Osteoblast (primary cell): ENCODE results near the gene SMARCD2. TPM values are rescaled to one million over a fixed set of nuclear protein-coding genes. Genes with fewer than 3 reads are reported as not detected.

Source experiments
- DNase-seq: peaks from one replicate; pipeline ENCODE4 v3.0.0; 2011; ENCODE audit warnings: low spot score, mixed read lengths; ENCODE audit not compliant: insufficient read length; ENCODE audit errors: missing footprints
- H2AFZ ChIP-seq: 2 replicates; pipeline ENCODE4 v1.6.0; 2011; ENCODE audit warnings: mild to moderate bottlenecking, low read length
- H3K27ac ChIP-seq: 2 replicates; pipeline ENCODE4 v1.5.1; 2011; ENCODE audit warnings: mild to moderate bottlenecking, low read depth, low read length, moderate library complexity
- H3K27me3 ChIP-seq: 2 replicates; pipeline ENCODE4 v1.6.0; 2012; ENCODE audit warnings: mild to moderate bottlenecking, control low read depth, inconsistent platforms, low read length, moderate library complexity; ENCODE audit not compliant: insufficient read depth
- H3K36me3 ChIP-seq: 2 replicates; pipeline ENCODE4 v1.5.1; 2011; ENCODE audit warnings: mild to moderate bottlenecking, low read length, control low read depth, moderate library complexity; ENCODE audit not compliant: insufficient read depth
- H3K4me1 ChIP-seq: 2 replicates; pipeline ENCODE4 v1.5.1; 2011; ENCODE audit warnings: mild to moderate bottlenecking, low read length, control low read depth, moderate library complexity; ENCODE audit not compliant: insufficient read depth
- H3K4me2 ChIP-seq: 2 replicates; pipeline ENCODE4 v1.6.0; 2011; ENCODE audit warnings: mild to moderate bottlenecking, low read length; ENCODE audit not compliant: insufficient read depth
- H3K4me3 ChIP-seq: fragments of 200-600 bp; sonication (generic); 3 replicates; pipeline ENCODE4 v1.5.1; 2012; ENCODE audit warnings: mild to moderate bottlenecking, low read length, inconsistent platforms; ENCODE audit not compliant: insufficient read depth
- H3K79me2 ChIP-seq: 2 replicates; pipeline ENCODE4 v1.6.0; 2012; ENCODE audit warnings: mild to moderate bottlenecking, low read length, control low read depth, inconsistent platforms; ENCODE audit not compliant: insufficient read depth
- H3K9me3 ChIP-seq: 2 replicates; pipeline ENCODE4 v1.5.1; 2011; ENCODE audit warnings: low read depth, low read length, control low read depth
- H4K20me1 ChIP-seq: 2 replicates; pipeline ENCODE4 v1.6.0; 2012; ENCODE audit warnings: mild to moderate bottlenecking, low read length, control low read depth; ENCODE audit not compliant: insufficient read depth
- total RNA-seq: library from RNA; depleted of rRNA; stranded (reverse); fragments of >200 nt; gene quantifications from 2 replicates; pipeline ENCODE4 v1.2.3, GENCODE V29; 2012
- TF ChIP-seq, protein P1 (sequence below): IDR thresholded peaks from 2 replicates; pipeline ENCODE4 v1.5.1; 2011; ENCODE audit warnings: mild to moderate bottlenecking, low read depth, low read length, moderate library complexity; ENCODE audit errors: extremely low read depth

Gene SMARCD2
- total RNA-seq, 1 donor, result 53.9 TPM

DNA sequence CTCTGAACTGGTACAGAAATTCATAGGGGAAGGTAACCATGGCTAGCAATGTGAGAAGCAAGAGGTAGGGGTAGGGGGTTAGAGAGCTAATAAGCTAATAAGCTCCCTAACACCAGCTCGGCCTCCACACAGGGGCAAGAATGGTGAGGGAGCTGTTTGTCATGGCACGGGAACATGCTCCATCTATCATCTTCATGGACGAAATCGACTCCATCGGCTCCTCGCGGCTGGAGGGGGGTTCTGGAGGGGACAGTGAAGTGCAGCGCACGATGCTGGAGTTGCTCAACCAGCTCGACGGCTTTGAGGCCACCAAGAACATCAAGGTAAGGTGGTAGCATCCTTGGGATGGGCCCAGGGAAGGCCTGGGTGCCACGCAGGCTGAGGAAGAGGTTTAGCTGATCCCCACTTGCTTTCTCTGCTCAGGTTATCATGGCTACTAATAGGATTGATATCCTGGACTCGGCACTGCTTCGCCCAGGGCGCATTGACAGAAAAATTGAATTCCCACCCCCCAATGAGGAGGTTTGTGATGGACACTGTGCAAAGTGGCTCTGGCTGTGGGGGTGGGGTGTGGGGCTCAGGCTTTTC is 11.5 kb downstream of the SMARCD2 start:
- peak; percentile 71 for DNase-seq
- no peaks in the 10 kb centered on the region for H3K9me3 ChIP-seq
- H4K20me1 ChIP-seq, result peaks cover 29% of the 10 kb centered on the region
- no peaks in the 10 kb centered on the region for H3K27me3 ChIP-seq
- TF ChIP-seq, protein P1, sequence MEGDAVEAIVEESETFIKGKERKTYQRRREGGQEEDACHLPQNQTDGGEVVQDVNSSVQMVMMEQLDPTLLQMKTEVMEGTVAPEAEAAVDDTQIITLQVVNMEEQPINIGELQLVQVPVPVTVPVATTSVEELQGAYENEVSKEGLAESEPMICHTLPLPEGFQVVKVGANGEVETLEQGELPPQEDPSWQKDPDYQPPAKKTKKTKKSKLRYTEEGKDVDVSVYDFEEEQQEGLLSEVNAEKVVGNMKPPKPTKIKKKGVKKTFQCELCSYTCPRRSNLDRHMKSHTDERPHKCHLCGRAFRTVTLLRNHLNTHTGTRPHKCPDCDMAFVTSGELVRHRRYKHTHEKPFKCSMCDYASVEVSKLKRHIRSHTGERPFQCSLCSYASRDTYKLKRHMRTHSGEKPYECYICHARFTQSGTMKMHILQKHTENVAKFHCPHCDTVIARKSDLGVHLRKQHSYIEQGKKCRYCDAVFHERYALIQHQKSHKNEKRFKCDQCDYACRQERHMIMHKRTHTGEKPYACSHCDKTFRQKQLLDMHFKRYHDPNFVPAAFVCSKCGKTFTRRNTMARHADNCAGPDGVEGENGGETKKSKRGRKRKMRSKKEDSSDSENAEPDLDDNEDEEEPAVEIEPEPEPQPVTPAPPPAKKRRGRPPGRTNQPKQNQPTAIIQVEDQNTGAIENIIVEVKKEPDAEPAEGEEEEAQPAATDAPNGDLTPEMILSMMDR, result no peak
- H3K36me3 ChIP-seq, result peaks cover 66% of the 10 kb centered on the region
- H3K4me2 ChIP-seq, result no peak overlapping the region
- H3K27ac ChIP-seq, result no peak overlapping the region
- H2AFZ ChIP-seq, result no peak overlapping the region
- H3K79me2 ChIP-seq, result peaks cover 46% of the 10 kb centered on the region
- no peak overlapping the region for H3K4me3 ChIP-seq
- peaks cover 16% of the 10 kb centered on the region for H3K4me1 ChIP-seq

DNA sequence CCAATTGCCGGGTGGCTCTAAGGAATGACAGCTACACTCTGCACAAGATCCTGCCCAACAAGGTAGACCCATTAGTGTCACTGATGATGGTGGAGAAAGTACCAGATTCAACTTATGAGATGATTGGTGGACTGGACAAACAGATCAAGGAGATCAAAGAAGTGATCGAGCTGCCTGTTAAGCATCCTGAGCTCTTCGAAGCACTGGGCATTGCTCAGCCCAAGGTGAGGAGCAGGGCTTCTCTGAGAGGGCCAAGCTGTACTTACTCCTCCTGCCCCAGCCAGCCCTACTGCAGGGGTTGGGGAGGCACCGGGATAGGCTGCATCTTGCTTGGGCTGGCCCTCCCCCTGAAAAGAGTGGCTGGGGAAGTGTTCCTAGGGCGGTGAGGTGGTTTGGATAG is 12.2 kb downstream of the SMARCD2 start:
- H3K4me3 ChIP-seq, result no peak overlapping the region
- peaks cover 27% of the 10 kb centered on the region for H4K20me1 ChIP-seq
- H3K27me3 ChIP-seq, result no peaks in the 10 kb centered on the region
- H3K4me1 ChIP-seq, result peaks cover 21% of the 10 kb centered on the region
- H3K27ac ChIP-seq, result no peak overlapping the region
- DNase-seq, result no peak
- no peaks in the 10 kb centered on the region for H3K9me3 ChIP-seq
- peaks cover 47% of the 10 kb centered on the region for H3K79me2 ChIP-seq
- no peak overlapping the region for H3K4me2 ChIP-seq
- no peak overlapping the region for H2AFZ ChIP-seq
- H3K36me3 ChIP-seq, result peaks cover 66% of the 10 kb centered on the region
- TF ChIP-seq, protein P1, result no peak

- Histone ChIP-seq H3K4me1 (peaks cover 21% of the 10 kb centered on the region), H2AFZ (no peak overlapping the region), H3K27me3 (no peaks in the 10 kb centered on the region), H4K20me1 (peaks cover 22% of the 10 kb centered on the region), H3K79me2 (peaks cover 59% of the 10 kb centered on the region), H3K9me3 (no peaks in the 10 kb centered on the region), H3K27ac (peak overlapping the region; percentile 1), H3K4me3 (no peak overlapping the region), H3K4me2 (peak overlapping the region; percentile 96), H3K36me3 (peaks cover 71% of the 10 kb centered on the region)
- DNase-seq, result no peak
- TF ChIP-seq, protein P1, result no peak
Measured at GRCh38 chr17:63828936-63829335, 13.5 kb downstream of the SMARCD2 start.

DNA sequence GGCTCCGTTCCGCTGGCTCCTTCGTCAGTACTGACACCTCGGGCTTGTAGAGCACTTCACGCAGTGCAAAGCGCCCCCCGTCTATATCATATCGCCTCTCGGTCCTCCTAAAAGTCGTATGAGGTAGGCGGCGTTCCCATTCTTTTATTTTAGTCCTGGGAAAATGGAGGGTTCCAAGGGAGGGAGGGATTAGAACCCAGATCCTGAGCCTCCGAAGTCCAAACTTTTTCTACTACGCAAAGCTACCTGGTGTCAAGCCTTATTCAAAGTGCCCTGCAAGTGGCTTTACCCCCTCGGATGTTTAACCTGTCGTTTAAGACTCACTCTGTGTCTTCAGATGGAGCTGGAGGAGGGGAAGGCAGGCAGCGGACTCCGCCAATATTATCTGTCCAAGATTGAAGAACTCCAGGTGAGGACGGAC is 14.7 kb downstream of the SMARCD2 start:
- Histone ChIP-seq H4K20me1 (peaks cover 22% of the 10 kb centered on the region), H3K4me1 (peaks cover 21% of the 10 kb centered on the region), H2AFZ (peak overlapping the region; percentile 98), H3K27ac (peak overlapping the region; percentile 99), H3K36me3 (peaks cover 68% of the 10 kb centered on the region), H3K4me3 (peak overlapping the region; percentile 97), H3K79me2 (peaks cover 66% of the 10 kb centered on the region), H3K4me2 (peak overlapping the region; percentile 96), H3K27me3 (no peaks in the 10 kb centered on the region), H3K9me3 (no peaks in the 10 kb centered on the region)
- TF ChIP-seq, protein P1, result no peak
- no peak for DNase-seq
